NAMALWA (cell line): Measurements from ENCODE around the gene LNP1.

Experiments
- DNase-seq: peaks from one replicate; pipeline ENCODE4 v3.0.0-alpha.2; 2015; ENCODE audit warnings: low spot score

The LNP1 gene

DNA sequence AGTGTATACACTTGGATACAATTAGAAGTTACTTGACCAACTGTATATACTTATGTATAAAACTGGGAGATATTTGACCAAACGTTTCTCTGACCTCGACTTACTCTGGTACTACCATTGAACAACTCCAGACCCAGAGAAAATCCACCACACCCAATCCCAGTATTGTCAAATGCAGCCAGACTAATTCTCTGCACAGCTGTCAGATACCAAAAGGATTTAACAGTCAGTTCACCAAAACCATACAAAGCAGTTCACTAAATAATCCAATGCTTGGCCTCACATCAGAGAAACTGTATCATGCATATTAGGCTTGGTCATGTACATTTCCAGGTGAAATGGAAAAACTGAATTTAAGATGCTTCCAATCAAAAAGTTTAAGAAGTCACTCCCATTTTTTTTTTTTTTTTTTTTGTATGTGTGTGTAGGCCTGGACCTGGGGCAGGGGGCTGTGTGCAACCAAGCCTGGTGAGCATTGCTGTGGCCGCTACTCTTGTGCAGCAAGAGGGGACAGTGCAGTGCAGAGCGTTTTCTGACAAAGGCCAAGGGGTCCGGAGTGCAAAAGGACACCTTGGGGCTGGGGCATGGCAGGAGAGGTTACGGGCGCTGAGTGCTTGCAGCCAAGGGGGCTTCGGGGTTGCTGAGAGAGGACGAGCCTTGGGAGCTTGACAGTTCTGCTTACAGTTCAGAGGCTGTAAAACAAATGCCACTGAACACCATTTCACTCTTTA lies 1.8 kb upstream of the LNP1 start:
- peak; percentile 6 for DNase-seq

GRCh38 chr3:100400419-100400779 lies 940 bp upstream of the LNP1 start:
- peak; percentile 66 for DNase-seq

GRCh38 chr3:100401674-100402041 lies 319 bp downstream of the LNP1 start:
- DNase-seq = no peak

- DNase-seq = peak; percentile 58
Observed at GRCh38 chr3:100402256-100402655, 917 bp downstream of the LNP1 start.

DNA sequence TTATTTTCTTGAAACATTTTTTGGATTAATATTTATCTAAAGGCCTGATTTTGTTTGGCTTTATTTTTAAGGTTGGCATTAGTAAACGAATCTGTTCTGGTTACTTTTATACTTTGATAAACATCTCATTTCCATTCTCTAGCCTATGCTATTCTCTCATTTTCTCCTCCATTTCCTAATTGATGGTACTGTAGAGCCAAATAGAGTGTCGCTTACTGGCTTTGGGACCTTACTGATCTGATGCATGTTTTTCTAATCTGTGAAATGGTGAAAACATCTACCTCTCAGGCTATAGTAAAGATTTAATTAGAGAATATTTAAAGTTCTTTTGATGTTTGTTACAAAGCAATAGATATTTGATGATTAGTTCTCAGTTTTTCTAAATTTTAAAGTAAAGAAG lies 1.6 kb downstream of the LNP1 start:
- DNase-seq = peak; percentile 38

GRCh38 chr3:100403362-100404249 lies 2.3 kb downstream of the LNP1 start:
- DNase-seq = peak; percentile 49

GRCh38 chr3:100404250-100404548 lies 2.9 kb downstream of the LNP1 start:
- no peak for DNase-seq

GRCh38 chr3:100407164-100407563 lies 5.8 kb downstream of the LNP1 start:
- no peak for DNase-seq

- no peak for DNase-seq
Observed at GRCh38 chr3:100407977-100408532, 6.7 kb downstream of the LNP1 start.

GRCh38 chr3:100411091-100411982 lies 10.0 kb downstream of the LNP1 start:
- no peak for DNase-seq

GRCh38 chr3:100412912-100413590 lies 11.7 kb downstream of the LNP1 start:
- DNase-seq = no peak

DNA sequence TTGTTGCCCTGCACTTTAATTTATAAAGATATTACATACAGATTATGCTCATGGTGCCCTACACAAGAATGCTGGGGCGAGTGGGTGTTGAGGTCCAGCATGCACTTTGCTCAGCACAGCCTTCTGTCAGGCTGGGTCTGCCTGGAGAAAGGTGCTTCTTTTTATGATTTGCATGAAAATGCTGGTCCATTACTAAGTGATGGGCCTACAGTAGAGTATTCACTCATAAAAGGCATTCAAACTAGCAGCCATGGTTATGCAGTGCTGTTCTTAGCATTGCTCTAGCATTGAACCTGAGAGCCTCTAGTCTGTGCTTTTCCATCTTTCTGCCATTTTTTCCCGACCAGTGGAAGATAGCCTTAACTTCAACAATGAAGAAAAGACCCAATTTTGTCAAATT lies 12.3 kb downstream of the LNP1 start:
- no peak for DNase-seq

GRCh38 chr3:100416176-100416575 lies 14.8 kb downstream of the LNP1 start:
- no peak for DNase-seq

DNA sequence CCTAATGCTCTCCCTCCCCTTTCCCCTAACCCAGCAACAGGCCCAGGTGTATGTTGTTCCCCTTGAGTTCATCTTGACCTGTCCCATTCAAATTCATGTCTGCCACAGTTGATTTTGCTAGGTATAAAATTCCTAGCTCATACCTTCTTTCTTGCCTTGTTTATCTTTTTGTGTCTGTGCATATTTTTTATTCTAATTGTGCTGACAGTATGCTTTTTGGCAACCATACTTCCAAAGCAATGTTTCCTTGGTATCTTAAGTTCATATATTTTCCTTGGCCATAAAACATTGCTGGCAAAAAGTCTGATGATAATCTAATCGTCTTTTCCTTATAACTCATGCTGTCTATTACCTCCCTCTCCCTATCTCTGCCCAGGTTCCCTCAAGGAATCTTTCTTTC lies 15.5 kb downstream of the LNP1 start:
- DNase-seq = no peak

GRCh38 chr3:100419406-100419805 lies 18.1 kb downstream of the LNP1 start:
- DNase-seq = no peak

- DNase-seq = no peak
Observed at GRCh38 chr3:100420885-100421284, 19.5 kb downstream of the LNP1 start.

DNA sequence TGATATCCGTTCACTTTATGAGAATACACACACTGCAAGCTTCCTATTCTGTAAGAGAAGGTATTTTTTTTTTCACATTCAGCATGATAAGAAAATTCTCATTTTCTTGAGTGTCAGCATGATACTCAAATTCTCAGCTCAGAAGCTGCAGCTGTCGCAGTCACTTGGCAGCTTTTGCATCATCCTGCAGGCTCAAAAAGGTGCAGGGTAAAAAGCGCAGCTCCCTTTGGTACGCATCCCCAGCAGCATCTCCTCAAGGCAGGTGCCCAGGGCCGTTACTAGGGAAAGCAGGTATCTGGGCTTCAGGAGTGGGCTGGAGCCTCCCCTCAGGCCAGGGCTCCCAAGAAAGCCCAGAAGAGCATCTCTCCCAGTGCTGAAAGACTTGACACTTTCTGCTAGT lies 22.3 kb downstream of the LNP1 start:
- no peak for DNase-seq

GRCh38 chr3:100424261-100424660 lies 22.9 kb downstream of the LNP1 start:
- DNase-seq = no peak

- DNase-seq = no peak
Observed at GRCh38 chr3:100425316-100425715, 24.0 kb downstream of the LNP1 start.

GRCh38 chr3:100426067-100426682 lies 24.8 kb downstream of the LNP1 start:
- no peak for DNase-seq

- no peak for DNase-seq
Observed at GRCh38 chr3:100427699-100428098, 26.4 kb downstream of the LNP1 start.
